Neutrophil (primary cell): ENCODE results near the gene TCP1.
"Not testable (repeated sequence)": the region's sequence is repeated elsewhere in the genome, so short reads cannot be mapped to it uniquely, and the experiment has no call there.

Experiments
- H3K27ac ChIP-seq: fragments of 200-600 bp; sonication (generic); 2 replicates; pipeline ENCODE4 v1.5.1; 2016; ENCODE audit warnings: mild to moderate bottlenecking, moderate library complexity
- H3K27me3 ChIP-seq: fragments of 200-600 bp; sonication (generic); 2 replicates; pipeline ENCODE4 v1.6.0; 2016; ENCODE audit warnings: mild to moderate bottlenecking
- H3K36me3 ChIP-seq: fragments of 200-600 bp; sonication (generic); 2 replicates; pipeline ENCODE4 v1.5.1; 2017
- H3K4me1 ChIP-seq, 2 experiments: fragments of 200-600 bp in 1 of 2; sonication (generic) in 1 of 2; 1 replicate in 1 of 2; 2 replicates in 1 of 2; pipeline versions ENCODE4 v1.5.1 to v1.6.1; 2013 to 2016; ENCODE audit warnings: low read depth in 1 of 2, low read length in 1 of 2, mild to moderate bottlenecking in 1 of 2, moderate library complexity in 1 of 2; ENCODE audit not compliant: control insufficient read depth in 1 of 2, insufficient read depth in 1 of 2
- H3K4me3 ChIP-seq, 2 experiments: fragments of 200-600 bp in 1 of 2; sonication (generic) in 1 of 2; 1 replicate in 1 of 2; 2 replicates in 1 of 2; pipeline ENCODE4 v1.5.1; 2013 to 2016; ENCODE audit warnings: low read depth in 1 of 2, low read length in 1 of 2, mild to moderate bottlenecking in 1 of 2, moderate library complexity in 1 of 2
- H3K9me3 ChIP-seq: fragments of 200-600 bp; sonication (generic); 2 replicates; pipeline ENCODE4 v1.5.1; 2016
- TF ChIP-seq, protein P1 (sequence below): fragments of 200-600 bp; sonication (generic); IDR thresholded peaks from 2 replicates; pipeline ENCODE4 v1.5.1; 2016; ENCODE audit warnings: antibody characterized with exemption

The TCP1 gene

DNA sequence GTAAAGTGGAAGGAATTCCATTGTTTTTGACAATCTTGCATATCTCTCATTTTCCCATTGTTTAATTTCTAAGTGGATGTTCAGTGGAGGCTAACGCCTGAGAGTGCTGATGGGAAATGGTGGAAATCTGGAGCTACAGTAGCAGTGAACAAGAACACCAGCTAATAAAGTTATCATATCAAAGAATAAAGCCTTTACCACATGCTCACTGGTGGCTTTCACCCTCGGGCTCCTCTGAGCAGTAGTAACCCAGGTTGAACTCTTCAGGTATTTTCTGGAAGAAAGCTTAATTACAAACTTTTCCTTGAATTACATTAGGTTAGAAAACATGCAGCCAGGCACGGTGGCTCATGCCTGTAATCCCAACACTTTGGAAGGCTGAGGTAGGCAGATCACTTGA is 38.0 kb downstream of the TCP1 start:
- Histone ChIP-seq H3K9me3 (no peaks in the 10 kb centered on the region), H3K27me3 (no peaks in the 10 kb centered on the region), H3K4me1 (no peaks in the 10 kb centered on the region), H3K27ac (no peak overlapping the region), H3K4me3 (no peak overlapping the region), H3K36me3 (peaks cover 96% of the 10 kb centered on the region)
- TF ChIP-seq, protein P1, sequence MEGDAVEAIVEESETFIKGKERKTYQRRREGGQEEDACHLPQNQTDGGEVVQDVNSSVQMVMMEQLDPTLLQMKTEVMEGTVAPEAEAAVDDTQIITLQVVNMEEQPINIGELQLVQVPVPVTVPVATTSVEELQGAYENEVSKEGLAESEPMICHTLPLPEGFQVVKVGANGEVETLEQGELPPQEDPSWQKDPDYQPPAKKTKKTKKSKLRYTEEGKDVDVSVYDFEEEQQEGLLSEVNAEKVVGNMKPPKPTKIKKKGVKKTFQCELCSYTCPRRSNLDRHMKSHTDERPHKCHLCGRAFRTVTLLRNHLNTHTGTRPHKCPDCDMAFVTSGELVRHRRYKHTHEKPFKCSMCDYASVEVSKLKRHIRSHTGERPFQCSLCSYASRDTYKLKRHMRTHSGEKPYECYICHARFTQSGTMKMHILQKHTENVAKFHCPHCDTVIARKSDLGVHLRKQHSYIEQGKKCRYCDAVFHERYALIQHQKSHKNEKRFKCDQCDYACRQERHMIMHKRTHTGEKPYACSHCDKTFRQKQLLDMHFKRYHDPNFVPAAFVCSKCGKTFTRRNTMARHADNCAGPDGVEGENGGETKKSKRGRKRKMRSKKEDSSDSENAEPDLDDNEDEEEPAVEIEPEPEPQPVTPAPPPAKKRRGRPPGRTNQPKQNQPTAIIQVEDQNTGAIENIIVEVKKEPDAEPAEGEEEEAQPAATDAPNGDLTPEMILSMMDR = no peak

DNA sequence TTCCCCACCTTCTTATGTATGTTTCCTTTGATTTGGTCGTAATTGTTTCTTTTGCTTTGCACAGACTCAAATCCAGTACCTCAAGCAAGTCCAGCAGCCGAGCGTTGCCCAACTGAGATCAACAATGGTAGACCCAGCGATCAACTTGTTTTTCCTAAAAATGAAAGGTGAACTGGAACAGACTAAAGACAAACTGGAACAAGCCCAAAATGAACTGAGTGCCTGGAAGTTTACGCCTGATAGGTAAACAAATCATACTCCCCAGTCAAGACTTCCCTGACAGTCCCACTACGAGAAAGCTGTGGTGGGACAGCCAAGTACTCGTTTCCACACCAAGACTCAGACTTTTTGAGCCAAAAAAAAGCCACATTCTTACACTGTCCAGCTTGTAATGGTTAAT is 41.3 kb downstream of the TCP1 start:
- not testable (repeated sequence) for H3K9me3 ChIP-seq, H3K27ac ChIP-seq, H3K27me3 ChIP-seq, H3K4me3 ChIP-seq, H3K4me1 ChIP-seq
- H3K36me3 ChIP-seq = peaks cover 98% of the 10 kb centered on the region

DNA sequence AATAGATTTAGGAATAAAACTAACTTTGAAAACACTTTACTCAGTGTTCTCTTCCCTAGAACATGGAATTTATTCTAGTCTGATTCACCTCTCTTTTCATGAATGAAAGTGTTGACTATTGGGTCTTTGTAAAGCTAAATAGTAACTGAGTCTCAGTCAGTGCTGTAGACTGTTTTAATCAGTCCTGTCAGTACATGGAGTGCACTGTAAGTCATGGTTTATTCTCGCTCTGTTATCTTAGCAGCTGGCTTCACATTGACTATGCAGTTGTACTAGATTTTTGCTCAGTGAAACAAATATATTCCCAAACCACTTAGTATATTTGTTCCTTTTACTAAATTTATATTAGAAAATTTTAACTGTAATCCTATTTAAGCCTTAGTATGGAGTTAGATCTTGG is 42.6 kb downstream of the TCP1 start:
- TF ChIP-seq, protein P1 = no peak
- Histone ChIP-seq H3K4me3 (no peak overlapping the region), H3K9me3 (no peaks in the 10 kb centered on the region), H3K36me3 (peaks cover 99% of the 10 kb centered on the region), H3K4me1 (no peaks in the 10 kb centered on the region), H3K27me3 (no peaks in the 10 kb centered on the region), H3K27ac (no peak overlapping the region)

DNA sequence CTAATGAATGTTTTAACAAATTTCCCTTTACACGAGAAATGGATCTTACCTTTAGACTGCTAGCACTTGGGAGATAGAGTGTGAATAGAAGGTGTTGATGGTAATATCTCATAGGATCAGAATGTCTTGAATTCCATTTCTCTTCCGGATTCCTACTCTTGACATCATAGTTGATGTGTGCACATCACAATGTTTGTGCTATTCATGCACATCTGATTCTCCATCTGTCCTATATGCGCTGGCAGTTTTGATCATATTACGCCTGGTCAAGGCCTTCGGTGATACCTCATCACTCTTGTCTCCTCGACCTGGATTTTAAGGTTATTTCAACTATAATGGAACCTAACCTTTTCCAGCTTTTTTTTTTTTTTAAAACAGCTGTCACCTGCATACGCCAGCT is 44.3 kb downstream of the TCP1 start:
- Histone ChIP-seq H3K4me3 (no peak overlapping the region), H3K27ac (peak overlapping the region; percentile 36), H3K27me3 (no peaks in the 10 kb centered on the region), H3K36me3 (peaks cover 95% of the 10 kb centered on the region), H3K4me1 (peaks cover 3 to 4% of the 10 kb centered on the region in 2 experiments), H3K9me3 (no peaks in the 10 kb centered on the region)
- TF ChIP-seq, protein P1 = no peak

DNA sequence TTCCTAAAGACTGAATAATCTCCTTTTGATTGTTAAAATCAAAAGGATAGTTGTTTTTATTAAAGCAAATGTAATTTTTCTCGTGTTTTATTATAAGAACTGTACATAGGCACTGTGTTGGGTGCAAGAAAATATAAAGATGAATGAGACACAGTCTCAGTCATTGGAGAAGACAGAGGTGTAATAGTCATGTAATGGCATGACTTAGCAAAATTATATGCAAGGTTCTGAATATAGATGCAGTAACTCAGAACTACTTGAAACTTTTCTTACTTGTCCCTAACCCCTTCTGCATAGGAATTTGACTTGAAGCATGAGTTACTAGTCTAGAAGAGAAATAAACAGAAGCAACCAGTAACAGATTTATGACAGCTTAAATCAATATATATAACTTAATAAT is 47.2 kb downstream of the TCP1 start:
- H3K27ac ChIP-seq = peak overlapping the region; percentile 54
- TF ChIP-seq, protein P1 = no peak
- H3K4me1 ChIP-seq = peaks cover 32 to 33% of the 10 kb centered on the region in 2 experiments
- H3K4me3 ChIP-seq = no peak overlapping the region
- H3K9me3 ChIP-seq = no peaks in the 10 kb centered on the region
- peaks cover 69% of the 10 kb centered on the region for H3K36me3 ChIP-seq
- H3K27me3 ChIP-seq = no peaks in the 10 kb centered on the region

DNA sequence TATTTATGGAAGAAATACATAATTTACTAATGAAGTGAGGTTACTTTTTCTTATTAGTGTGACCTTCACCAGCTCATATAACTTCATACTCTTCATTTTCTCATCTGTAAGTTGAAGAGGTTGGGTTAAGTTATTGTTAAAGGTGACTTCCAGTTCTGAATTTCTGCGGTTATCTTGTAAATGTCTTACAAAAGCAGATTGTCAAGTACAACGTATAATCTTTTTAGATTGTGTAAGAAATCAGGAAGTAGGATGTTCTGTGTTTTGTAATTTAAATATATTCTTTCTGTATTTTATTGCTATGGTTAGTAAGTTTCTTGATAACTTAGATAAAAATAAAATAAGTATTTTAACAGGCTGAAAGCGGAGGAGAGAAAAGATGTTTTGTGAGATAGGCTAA is 50.1 kb downstream of the TCP1 start:
- no peaks in the 10 kb centered on the region for H3K27me3 ChIP-seq
- peak overlapping the region; percentile 78 for H3K27ac ChIP-seq
- H3K4me3 ChIP-seq = no peak overlapping the region
- TF ChIP-seq, protein P1 = no peak
- H3K4me1 ChIP-seq = peaks cover 44 to 54% of the 10 kb centered on the region in 2 experiments
- peaks cover 48% of the 10 kb centered on the region for H3K36me3 ChIP-seq
- no peaks in the 10 kb centered on the region for H3K9me3 ChIP-seq
